ENCODE results near the gene MS4A4E.
"Not testable (repeated sequence)": the region's sequence is repeated elsewhere in the genome, so short reads cannot be mapped to it uniquely, and the experiment has no call there.

The MS4A4E gene

DNA sequence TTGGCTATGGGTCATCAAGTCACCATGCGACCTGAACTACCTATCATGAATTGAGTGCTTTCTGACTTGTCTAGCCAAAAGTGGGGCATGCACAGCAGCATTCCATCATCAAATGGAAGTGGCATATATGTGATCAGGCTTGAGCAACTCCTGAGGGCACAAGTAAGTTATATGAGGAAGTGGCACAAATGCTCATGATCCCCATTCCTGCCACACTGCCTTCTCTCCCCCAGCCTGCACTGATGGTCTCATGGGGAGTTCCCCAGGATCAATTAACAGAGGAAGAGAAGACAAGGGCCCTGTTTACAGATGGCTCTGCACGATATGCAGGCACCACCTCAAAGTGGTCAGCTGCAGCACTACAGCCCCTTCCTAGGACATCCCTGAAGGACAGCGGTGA lies 21.8 kb downstream of the MS4A4E start:
- no peak for DNase-seq

DNA sequence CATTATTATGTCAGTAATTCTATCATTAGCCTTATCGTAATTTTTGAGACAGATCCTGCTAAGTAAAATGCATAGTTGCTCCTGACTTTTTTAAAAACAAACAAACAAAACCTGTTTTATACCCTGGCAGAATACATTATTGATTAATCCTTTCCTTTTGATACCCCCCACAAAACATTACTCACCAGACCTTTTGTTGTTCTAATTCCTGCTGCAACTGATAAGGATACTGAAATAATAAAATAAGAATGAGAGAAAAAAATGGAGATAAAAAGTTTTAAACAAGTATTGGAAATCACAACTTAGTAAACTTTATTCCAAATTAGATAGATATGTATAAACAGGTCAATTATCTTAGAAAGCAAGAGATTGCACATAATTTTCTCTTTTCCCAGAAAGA lies 28.6 kb downstream of the MS4A4E start:
- DNase-seq = no peak

DNA sequence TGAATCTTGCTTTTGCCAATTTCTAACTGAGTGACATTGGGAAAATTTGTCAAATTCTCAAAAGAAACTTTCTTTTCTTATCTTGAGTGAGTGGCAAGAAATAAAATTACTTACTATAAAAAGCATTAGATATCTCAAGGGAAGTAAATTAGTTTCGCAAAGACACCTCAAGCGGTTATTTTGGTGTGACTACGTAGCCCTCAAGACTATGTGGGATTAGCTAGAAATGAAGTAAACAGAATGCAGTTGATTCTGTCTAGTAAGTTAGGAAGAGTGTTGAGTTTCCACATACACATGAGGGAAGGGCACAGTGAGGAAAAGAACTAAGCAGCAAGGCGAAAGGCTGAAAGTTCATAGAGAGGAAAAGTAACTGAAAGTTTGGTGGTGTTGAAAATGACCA lies 31.7 kb downstream of the MS4A4E start:
- DNase-seq = no peak

DNA sequence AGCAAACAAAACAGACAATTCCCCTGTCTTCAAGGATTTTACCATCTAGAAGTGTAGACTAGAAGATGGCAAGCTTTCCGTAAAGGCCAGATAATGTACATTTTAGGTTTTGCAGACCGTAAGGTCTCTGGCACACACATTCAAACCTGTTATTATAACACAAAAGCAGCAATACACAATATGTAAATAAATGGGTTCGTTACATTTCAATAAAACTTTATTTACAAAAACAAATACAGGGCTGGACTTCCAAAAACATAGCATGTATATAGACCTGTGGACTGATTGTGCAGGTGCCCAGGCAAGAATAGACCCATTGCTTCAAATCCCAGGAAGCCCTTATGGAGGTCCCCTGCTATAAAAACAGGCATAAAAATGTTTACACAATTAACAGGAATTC lies 33.0 kb downstream of the MS4A4E start:
- no peak for DNase-seq

DNA sequence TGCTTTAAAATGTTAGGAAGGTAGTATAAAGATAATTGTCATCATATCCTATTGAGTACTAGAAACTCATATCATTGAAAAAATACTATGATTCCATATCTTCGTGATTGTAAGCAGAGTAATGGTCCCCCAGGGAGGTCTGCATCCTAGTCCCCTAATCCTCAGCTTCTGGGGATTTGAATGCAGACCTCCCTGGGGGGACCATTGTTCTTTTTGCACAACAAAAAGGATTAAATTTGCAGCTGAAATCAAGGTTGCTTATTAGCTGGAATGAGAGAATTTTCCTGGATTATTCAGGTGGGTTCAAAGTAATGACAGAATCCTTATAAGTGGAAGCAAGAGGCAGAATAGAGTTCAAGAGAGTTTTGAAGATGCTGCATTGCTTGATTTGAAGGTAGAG lies 34.0 kb downstream of the MS4A4E start:
- DNase-seq = no peak

DNA sequence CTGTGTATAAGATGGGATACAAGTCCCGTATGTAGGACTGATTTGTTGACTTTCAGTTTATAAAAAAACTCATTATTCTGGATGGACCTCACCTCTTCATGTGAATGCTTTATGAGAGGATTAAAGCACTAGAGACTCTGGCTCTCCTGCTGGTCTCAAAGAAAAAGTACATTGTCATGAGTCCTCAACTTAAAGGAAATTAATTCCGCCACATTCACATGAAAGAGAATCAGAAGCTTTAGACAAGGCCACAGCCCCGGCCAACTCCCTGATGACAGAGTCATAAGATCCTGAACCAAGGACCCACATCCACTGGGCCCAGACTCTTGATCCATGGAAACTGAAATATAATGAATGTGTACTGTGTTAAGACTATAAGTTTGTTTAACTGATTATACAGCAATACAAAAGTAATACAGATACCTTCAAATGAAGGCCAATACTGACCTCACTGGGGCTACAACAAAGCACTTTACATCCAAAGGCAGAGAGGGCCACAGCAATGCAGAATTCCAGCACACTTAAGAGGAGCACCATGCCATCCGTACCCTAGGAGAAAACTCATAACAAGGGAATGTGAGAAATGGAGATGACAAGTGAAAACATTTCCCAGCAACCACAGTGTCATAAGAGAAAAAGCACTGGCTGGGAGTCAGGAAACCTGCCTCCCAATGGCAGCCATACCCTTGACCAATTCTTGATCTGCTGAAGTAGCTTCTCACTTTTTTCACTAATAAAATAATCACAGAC lies 34.6 kb downstream of the MS4A4E start:
- no peak for DNase-seq

DNA sequence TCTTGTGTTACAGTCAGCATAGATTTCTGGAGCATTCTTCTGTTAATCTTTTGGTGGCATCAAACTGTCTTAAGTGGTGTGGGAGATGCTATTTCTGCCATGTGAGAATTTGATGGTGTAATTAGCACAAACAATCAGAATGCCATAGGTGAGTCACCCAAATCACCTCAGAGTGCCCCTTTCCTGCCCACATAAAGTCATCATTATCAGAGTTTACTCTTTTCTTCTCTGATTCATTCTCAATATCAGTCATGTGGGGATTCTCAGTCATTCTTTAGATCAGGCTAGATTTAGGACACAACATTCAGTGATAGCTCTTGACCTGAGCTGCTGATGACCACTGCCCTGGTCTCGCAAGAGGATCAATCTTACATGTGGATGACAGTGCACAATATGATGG lies 36.3 kb downstream of the MS4A4E start:
- no peak for DNase-seq

DNA sequence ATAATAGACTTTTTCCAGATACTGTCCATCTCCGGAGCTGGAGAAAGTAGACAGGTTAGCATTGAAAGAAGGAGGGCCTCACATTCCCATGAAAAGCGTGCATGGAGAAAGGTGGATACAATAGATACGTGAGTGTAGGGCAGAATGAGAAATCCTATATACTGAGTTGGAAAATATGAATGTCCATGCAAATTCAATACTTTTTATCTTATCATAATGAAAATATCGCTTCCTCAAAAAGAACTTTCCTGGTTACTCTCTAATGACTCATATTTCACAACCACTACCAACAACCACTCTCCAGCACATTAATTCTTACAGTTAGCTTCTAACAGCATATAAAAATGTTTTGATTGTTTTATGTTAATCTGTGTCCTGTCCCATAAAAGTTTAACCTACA lies 38.0 kb downstream of the MS4A4E start:
- no peak for DNase-seq

DNA sequence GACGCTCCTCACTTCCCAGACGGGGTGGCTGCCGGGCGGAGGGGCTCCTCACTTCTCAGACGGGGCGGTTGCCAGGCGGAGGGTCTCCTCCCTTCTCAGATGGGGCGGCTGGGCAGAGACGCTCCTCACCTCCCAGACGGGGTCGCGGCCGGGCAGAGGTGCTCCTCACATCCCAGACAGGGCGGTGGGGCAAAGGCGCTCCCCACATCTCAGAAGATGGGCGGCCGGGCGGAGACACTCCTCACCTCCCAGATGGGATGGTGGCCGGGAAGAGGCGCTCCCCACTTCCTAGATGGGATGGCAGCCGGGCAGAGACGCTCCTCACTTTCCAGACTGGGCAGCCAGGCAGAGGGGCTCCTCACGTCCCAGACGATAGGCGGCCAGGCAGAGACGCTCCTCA lies 41.6 kb downstream of the MS4A4E start:
- DNase-seq = not testable (repeated sequence)

DNA sequence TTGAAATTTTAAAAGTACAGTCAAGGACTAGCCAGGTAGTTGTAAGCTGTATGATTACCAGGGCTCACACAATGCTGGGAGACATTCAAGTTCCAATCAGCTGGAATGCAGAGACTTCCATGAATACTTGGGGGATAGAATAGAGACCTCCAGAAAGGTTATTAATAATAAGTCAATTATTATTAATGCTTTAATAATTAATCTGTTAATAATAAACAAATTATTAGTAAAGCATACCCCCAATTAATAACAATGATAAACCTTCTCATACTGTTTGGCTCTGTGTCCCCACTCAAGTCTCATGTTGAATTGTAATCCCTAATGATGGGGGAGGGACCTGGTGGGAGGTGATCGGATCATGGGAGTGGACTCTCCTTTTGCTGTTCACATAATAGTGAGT lies 45.5 kb downstream of the MS4A4E start:
- DNase-seq = no peak

DNA sequence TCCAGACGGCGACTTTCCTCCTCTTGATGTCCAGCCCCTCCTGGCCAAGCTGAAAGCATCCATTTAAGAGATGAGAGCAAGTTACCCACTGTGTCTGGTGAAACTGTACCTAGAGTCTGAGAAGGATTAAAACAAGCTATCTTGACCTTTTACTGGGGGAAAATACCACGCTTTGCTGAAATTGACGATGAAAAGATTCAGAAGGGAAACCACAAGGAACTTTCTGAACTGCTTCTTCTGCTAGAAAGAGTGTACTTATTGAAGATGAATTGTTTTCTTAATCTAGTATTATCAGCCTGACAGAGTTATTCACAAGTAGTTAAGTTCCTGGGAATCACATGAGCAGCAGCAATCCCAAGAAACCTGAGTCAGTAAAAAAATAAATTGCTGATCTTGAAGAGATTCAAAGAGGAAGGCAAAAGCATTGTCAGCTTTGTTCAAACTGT lies 47.0 kb downstream of the MS4A4E start:
- no peak for DNase-seq

DNA sequence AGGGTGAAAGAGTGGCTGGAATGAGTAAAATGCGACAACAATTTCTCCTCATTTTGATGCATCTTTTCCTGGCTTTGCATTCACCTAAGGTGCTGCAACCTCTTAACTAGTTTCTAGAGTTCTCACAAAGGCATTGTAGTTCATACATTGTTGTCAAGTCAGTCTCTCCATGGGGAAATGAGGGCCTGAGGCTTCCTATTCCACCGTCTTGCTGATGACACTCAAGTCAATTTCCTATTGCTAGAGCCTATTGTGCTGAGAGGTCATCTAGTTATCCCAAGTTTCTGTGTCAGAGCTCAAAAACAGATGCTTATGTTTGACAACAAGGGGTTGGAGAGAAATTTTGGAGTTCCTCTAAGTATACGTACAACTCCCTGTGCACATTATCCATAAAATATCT lies 48.4 kb downstream of the MS4A4E start:
- no peak for DNase-seq

DNA sequence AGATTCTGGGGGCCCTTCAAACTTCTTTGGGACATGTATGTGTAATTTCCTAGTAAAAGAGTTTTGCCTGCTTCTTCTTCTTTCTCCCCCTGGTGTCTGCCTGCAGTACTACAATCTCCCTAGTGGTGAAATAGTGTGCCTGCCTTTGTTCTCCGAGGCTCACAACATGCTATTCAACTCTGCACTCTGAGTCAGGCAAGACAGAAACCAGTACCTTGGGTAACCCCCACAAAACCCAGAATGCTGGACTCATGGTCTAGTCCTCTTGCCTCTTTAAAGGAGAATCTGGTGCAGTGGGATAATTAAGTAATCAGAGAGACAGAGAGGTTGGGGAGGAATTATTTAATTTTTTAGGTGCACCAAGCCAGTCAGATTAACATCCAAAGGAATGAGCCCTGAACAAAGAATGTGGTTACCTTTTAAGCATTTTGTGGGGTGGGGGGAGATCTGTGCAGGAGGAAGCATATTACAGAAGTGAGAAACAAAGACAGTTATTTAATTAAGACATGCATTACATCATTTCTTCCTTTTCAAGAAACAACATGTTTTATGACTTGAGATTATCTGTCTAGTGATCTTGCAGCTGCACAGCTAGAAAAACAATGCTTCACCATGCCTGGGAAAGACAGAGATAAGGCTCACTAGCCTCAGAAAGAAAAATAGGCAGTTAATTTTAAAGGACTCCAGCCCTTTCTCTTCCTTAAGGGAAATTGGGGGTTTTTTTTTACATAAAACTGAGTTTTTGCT lies 49.1 kb downstream of the MS4A4E start:
- peak; percentile 88 for DNase-seq

DNA sequence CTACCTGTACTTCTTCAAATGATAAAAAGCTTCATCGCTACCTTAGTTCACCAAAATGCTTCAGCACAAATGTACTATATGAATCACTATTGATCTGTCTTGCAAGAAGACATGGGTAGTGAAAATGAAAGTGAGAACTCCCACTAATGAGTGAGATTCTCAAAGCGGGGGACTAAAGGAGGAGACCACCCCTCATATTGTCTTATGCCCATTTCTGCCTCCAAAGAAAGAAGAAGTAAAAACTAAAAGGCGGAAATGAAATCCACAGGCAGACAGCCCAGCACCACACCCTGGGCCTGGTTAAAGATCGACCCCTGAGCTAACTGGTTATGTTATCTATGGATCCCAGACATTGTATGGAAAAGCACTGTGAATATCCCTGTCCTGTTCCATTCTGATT lies 50.4 kb downstream of the MS4A4E start:
- not testable (repeated sequence) for DNase-seq

DNA sequence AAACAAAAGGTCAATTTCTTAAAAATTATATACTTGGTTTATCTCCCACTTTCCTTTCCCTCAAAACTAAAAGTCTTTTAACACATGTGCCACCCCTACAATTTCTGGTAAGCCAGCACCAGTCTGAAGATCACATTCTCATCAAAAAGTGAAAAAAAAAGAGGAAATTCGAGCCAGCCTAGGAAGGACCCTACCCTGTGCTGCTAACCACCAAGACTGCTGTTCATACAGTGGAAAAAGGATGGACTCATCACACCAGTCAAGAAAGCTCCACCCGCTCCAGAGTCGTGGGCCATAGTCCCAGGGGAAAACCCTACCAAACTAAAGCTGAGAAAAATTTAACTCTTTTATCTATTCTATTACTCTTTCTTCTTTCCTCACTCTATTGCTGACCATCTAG lies 54.5 kb downstream of the MS4A4E start:
- DNase-seq = not testable (repeated sequence)

DNA sequence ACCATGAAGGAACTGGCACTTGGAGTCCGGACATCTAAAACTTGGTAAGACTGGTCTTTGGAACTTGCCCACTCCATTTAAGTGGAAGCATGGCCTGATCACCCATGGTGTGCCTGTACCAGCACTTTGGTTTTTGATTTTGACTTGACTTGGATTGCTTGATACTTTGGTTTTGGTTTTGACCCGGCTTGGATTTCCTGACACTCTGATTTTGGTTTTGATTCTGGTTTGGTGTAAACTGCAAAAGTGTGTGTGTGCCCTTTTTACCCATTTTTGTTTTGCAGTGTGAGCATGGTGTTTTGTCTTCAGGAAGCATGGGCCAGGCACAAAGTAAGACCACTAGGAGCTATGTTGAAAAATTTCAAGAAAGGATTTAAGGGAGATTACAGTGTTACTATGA lies 56.8 kb downstream of the MS4A4E start:
- DNase-seq = not testable (repeated sequence)

DNA sequence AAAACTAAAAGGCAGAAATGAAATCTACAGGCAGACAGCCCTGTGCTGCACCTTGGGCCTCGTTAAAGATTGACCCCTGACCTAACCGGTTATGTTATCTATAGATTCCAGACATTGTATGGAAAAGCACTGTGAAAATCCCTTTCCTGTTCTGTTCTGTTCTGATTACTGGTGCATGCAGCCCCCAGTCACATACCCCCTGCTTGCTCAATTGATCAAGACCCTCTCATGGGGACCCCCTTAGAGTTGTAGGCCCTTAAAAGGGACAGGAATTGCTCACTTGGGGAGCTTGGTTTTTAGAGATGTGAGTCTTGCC lies 57.5 kb downstream of the MS4A4E start:
- not testable (repeated sequence) for DNase-seq

DNA sequence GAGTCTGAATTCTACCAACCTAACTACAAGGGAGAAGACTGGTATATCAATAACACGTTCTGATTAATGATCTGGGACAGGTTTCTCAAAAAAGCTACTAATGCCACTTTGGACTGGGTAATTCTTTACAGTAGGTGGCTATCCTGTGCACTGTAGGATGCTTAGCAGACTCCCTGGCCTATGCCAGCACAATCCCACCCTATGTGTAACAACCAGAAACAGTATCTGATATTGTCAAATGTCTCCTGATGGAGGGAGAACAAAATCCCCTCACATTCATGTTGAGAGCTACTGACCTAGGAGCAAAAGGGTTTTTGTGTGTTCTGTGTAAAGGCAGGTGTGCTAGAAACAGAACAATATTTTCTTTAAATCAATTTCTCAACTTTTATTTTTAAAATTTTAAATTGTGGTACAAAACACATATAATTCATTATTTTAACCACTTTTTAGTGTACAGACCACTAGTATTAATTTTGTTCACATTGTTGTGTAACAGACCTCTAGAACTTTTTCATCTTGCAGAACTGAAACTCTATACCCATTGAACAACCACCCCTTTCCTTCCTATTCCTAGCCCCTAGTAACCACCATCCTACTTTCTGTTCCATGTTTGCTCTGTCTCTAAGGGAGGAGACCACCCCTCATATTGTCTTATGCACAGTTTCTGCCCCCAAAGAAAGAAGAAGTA lies 58.0 kb downstream of the MS4A4E start:
- DNase-seq = no peak

DNA sequence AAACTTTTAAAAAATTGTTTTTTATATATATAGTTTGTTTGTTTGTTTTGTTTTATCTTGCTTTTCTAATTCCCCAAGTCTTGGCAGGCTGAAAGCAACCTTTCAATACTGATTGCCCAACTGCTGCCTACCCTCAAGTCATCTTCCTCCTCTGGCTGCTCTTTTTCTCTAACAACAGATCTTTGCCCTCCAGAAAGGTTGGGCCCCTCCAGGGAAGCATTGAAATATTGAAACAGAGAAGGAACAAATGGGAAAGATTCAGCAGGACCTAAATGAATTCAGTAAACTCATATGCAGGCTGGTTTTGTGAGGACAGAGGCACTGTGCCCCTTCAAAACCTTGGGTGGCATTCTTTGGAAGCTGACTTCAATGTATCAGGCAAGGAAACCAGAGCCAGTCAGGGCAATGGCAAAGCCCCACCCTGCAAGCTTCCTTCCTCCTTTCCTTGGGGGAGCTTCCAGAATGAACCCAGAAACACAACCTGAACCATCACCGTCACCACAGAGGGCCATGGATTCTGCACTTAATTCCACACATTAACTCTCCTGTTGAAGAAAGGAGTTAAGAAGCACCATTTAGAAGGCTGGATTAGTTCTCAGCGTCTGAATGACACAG lies 59.2 kb downstream of the MS4A4E start:
- no peak for DNase-seq

DNA sequence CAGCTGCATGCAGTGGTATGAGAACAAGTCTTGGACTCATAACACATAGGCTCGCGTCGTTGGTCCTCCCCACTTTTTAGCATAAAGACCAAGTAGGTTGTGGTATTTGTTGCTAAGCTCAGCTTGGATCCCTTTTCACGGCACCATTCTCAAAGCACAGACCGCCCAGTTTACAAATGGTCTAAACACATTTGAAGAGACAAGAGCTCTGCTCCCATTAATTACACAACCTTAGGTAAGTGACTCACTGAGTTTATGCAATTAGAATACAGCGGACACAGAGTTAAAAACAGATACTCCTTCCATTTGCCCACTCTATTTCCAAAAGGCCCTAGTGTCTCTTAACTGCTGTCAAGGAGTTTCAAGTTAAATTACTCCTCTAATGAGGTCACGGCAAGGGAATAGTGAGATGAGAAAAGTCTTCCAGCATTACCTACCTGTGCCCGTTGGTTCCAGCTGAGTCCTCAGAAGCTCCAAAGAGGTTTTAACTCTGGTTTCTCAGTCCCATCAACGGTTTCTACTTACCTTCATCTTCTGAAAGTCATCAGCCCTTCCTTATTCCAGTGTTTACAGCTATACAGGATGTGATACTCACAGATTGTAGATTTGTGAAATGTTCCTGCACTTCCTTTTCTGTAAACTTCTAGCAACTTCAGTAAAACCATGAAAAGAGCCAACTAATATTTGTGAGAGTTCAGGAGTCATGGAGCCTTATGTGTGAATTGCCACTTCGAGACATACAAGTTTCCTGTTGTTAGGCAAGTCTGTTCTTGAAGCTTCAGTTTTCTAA lies 60.2 kb downstream of the MS4A4E start, which contains the start of gene MS4A6A:
TSS of gene MS4A6A (minus strand) at position 543 of the 790 bp plus-strand sequence. CDS start 1,356 bp downstream, outside the sequence.
- no peak for DNase-seq

DNA sequence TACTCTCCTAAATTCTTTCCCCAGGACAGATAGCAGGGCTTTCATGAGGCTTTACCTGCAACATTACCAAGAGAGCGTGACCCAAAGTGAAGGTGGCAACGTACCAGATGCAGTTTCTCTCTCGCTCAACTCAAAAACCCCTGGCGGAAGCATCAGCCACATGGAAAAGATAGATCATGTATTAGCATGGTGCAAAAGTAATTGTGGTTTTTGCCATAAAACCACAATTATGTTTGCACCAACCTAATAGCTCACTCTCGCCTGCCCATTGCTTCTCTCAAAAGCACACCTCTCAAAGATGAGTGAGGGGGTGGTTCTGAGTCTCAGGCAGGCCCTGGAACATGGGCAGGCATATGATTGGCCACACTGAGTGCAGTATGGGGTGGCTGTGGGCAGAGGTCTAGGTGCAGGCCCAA lies 67.1 kb downstream of the MS4A4E start:
- no peak for DNase-seq

DNA sequence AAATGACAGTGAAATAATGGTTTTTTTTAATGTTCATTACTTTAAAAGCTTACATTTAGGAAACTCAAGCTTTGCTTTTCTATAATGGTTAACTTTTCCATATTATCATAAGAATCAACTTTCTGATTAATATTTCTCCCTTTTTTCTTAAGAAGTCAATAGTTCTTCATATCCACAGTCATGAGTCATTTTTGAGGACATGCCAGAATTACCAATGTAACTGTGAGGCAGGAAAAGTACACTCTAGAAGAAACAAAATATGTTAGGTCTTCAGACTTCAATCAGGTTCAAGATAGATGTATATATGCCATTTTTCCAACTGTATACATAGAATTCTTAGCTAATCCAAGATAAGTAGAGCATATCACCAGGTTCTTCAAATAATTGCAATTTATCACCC lies 70.9 kb downstream of the MS4A4E start:
- no peak for DNase-seq

DNA sequence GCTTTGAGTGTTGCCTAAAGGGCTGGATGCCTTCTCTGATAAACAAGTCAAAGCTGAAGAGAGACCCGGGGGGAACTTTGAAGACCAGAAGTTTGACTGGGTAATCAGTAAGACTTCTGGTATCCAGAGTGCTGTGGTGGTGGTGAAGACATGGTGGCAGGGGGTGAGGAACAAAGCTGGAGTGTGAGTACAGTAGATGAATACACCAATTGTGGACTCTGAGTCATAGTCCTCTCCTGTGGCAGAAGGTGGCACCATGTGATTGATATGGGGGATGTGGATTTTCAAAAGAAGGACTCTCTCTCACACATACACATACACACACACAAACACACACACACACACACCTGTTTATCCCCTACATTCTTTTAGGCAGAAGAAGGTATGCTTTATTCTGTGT lies 72.4 kb downstream of the MS4A4E start:
- no peak for DNase-seq
